ENCODE data around the gene POLR3F.
"Not testable (repeated sequence)": the region's sequence is repeated elsewhere in the genome, so short reads cannot be mapped to it uniquely, and the experiment has no call there.

POLR3F gene

GRCh38 chr20:18507218-18508191 lies 40.3 kb downstream of the POLR3F start, which contains the start of gene SEC23B:
Gene SEC23B, plus strand, starts transcription at chr20:18507940. Its CDS starts 2,896 bp downstream, at chr20:18510836.
- peak; percentile 99 for DNase-seq

GRCh38 chr20:18511571-18511970 lies 44.4 kb downstream of the POLR3F start:
- DNase-seq = no peak

- DNase-seq = no peak
These were observed 46.0 kb downstream of the POLR3F start for GRCh38 chr20:18513208-18513607.

GRCh38 chr20:18514127-18514526 lies 46.9 kb downstream of the POLR3F start:
- DNase-seq = no peak

- no peak for DNase-seq
These were observed 48.8 kb downstream of the POLR3F start for GRCh38 chr20:18515973-18516372.

- not testable (repeated sequence) for DNase-seq
These were observed 54.9 kb downstream of the POLR3F start for GRCh38 chr20:18522066-18522465.

GRCh38 chr20:18523066-18523465 lies 55.9 kb downstream of the POLR3F start:
- no peak for DNase-seq

- no peak for DNase-seq
These were observed 57.5 kb downstream of the POLR3F start for GRCh38 chr20:18524646-18525045.

- not testable (repeated sequence) for DNase-seq
These were observed 59.6 kb downstream of the POLR3F start for GRCh38 chr20:18526761-18527160.

- no peak for DNase-seq
These were observed 60.1 kb downstream of the POLR3F start for GRCh38 chr20:18527339-18527738.

GRCh38 chr20:18527836-18528235 lies 60.6 kb downstream of the POLR3F start:
- DNase-seq = no peak

- no peak for DNase-seq
These were observed 61.9 kb downstream of the POLR3F start for GRCh38 chr20:18529041-18529440.

GRCh38 chr20:18532626-18533025 lies 65.4 kb downstream of the POLR3F start:
- no peak for DNase-seq

- DNase-seq = no peak
These were observed 66.3 kb downstream of the POLR3F start for GRCh38 chr20:18533491-18533890.

- no peak for DNase-seq
These were observed 66.9 kb downstream of the POLR3F start for GRCh38 chr20:18533978-18534644.
